Measurements from ENCODE around the gene WIPF2. TPM values are rescaled to one million over a fixed set of nuclear protein-coding genes. Genes with fewer than 3 reads are reported as not detected.

Gene WIPF2
- total RNA-seq, 2 experiments from 2014 or later, result 17.3 to 21.3 TPM

GRCh38 chr17:40241252-40241834 lies 22.2 kb downstream of the WIPF2 start:
- ChIA-PET CTCF (no interaction called here), POLR2A (interaction anchor here (1.2 kb wide), 1 partner anchor 50 kb away, joined by 3 read pairs; no protein-coding TSS in a partner anchor)
- Histone ChIP-seq H3K4me3 (ENCODE audit: low read length) (no peak overlapping the region), H3K36me3 (ENCODE audit: insufficient read depth, low read length) (peaks cover 4% of the 10 kb centered on the region), H3K27me3 (ENCODE audit: control insufficient read depth in 1 of 2, insufficient read depth in 2 of 2, low read length in 2 of 2) (no peaks in the 10 kb centered on the region), H3K27ac (ENCODE audit: low read depth in 1 of 2, low read length in 2 of 2) (no peak overlapping the region), H3K9me3 (ENCODE audit: control insufficient read depth in 1 of 2, insufficient read depth in 1 of 2, low read length in 2 of 2) (no peaks in the 10 kb centered on the region), H3K4me1 (ENCODE audit: insufficient read depth, low read length) (peaks cover 10% of the 10 kb centered on the region)
- Mint-ChIP-seq H3K36me3 (ENCODE audit: low read depth) (peaks cover 31% of the 10 kb centered on the region), H3K4me3 (no peak overlapping the region), H3K27ac (peak overlapping the region; percentile 39), H3K27me3 (no peaks in the 10 kb centered on the region), H3K4me1 (ENCODE audit: low read depth) (peaks cover 48% of the 10 kb centered on the region), H3K9me3 (no peaks in the 10 kb centered on the region)
- intact Hi-C loops (cut with DNase I, micrococcal nuclease), result no loop called here
- no peak for DNase-seq
- no peak for ATAC-seq (ENCODE audit: poor library complexity)
- TF ChIP-seq, protein P1, sequence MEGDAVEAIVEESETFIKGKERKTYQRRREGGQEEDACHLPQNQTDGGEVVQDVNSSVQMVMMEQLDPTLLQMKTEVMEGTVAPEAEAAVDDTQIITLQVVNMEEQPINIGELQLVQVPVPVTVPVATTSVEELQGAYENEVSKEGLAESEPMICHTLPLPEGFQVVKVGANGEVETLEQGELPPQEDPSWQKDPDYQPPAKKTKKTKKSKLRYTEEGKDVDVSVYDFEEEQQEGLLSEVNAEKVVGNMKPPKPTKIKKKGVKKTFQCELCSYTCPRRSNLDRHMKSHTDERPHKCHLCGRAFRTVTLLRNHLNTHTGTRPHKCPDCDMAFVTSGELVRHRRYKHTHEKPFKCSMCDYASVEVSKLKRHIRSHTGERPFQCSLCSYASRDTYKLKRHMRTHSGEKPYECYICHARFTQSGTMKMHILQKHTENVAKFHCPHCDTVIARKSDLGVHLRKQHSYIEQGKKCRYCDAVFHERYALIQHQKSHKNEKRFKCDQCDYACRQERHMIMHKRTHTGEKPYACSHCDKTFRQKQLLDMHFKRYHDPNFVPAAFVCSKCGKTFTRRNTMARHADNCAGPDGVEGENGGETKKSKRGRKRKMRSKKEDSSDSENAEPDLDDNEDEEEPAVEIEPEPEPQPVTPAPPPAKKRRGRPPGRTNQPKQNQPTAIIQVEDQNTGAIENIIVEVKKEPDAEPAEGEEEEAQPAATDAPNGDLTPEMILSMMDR (IDR thresholded peaks at IDR 0.05), result no peak

DNA sequence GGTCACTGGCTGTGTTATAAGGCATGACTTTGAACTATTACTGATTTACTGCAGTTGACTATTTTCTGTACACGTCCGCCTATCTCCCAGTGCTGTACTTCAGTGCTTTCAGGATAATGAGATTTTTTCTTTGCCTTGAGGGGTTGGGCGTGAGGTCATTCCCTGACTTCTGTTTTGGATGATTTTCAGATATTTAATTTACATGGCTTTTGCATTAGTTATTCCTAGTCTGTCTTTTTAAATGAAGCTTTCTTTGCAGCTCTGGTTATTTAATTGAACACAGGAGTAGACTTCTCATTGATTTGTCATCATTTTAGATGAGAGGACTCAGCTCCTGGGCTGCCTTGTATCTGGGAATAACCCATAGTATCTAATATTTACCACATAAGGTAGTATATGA lies 23.7 kb downstream of the WIPF2 start:
- Histone ChIP-seq H3K27ac (ENCODE audit: low read depth in 1 of 2, low read length in 2 of 2) (no peak overlapping the region), H3K4me3 (ENCODE audit: low read length) (no peak overlapping the region), H3K9me3 (ENCODE audit: control insufficient read depth in 1 of 2, insufficient read depth in 1 of 2, low read length in 2 of 2) (no peaks in the 10 kb centered on the region), H3K27me3 (ENCODE audit: control insufficient read depth in 1 of 2, insufficient read depth in 2 of 2, low read length in 2 of 2) (no peaks in the 10 kb centered on the region), H3K4me1 (ENCODE audit: insufficient read depth, low read length) (peaks cover 10% of the 10 kb centered on the region), H3K36me3 (ENCODE audit: insufficient read depth, low read length) (peaks cover 4% of the 10 kb centered on the region)
- H3K27ac Mint-ChIP-seq, result peak overlapping the region; percentile 4
- no peak for ATAC-seq (ENCODE audit: poor library complexity)
- intact Hi-C loops (cut with DNase I, micrococcal nuclease), result no loop called here
- H3K4me1 Mint-ChIP-seq (ENCODE audit: low read depth), result peaks cover 49% of the 10 kb centered on the region
- H3K9me3 Mint-ChIP-seq, result no peaks in the 10 kb centered on the region
- CTCF ChIA-PET, result no interaction called here
- peaks cover 25% of the 10 kb centered on the region for H3K36me3 Mint-ChIP-seq (ENCODE audit: low read depth)
- TF ChIP-seq, protein P1 (IDR thresholded peaks at IDR 0.05), result no peak
- POLR2A ChIA-PET, result no interaction called here
- no peak overlapping the region for H3K4me3 Mint-ChIP-seq
- DNase-seq, result no peak
- no peaks in the 10 kb centered on the region for H3K27me3 Mint-ChIP-seq

- Histone ChIP-seq H3K36me3 (ENCODE audit: insufficient read depth, low read length) (peaks cover 4% of the 10 kb centered on the region), H3K27me3 (ENCODE audit: control insufficient read depth in 1 of 2, insufficient read depth in 2 of 2, low read length in 2 of 2) (no peaks in the 10 kb centered on the region), H3K27ac (ENCODE audit: low read depth in 1 of 2, low read length in 2 of 2) (no peak overlapping the region), H3K4me1 (ENCODE audit: insufficient read depth, low read length) (peaks cover 10% of the 10 kb centered on the region), H3K4me3 (ENCODE audit: low read length) (no peak overlapping the region), H3K9me3 (ENCODE audit: control insufficient read depth in 1 of 2, insufficient read depth in 1 of 2, low read length in 2 of 2) (no peaks in the 10 kb centered on the region)
- no peaks in the 10 kb centered on the region for H3K27me3 Mint-ChIP-seq
- no peak overlapping the region for H3K4me3 Mint-ChIP-seq
- peak overlapping the region; percentile 12 for H3K27ac Mint-ChIP-seq
- intact Hi-C loops (cut with DNase I, micrococcal nuclease), result no loop called here
- peaks cover 53% of the 10 kb centered on the region for H3K4me1 Mint-ChIP-seq (ENCODE audit: low read depth)
- peaks cover 25% of the 10 kb centered on the region for H3K36me3 Mint-ChIP-seq (ENCODE audit: low read depth)
- DNase-seq (no peak), ATAC-seq (ENCODE audit: poor library complexity) (no peak)
- TF ChIP-seq, protein P1 (IDR thresholded peaks at IDR 0.05), result no peak
- CTCF ChIA-PET, result no interaction called here
- no peaks in the 10 kb centered on the region for H3K9me3 Mint-ChIP-seq
- POLR2A ChIA-PET, result no interaction called here
Measured at GRCh38 chr17:40243761-40244160, 24.7 kb downstream of the WIPF2 start.
